Thyroid gland (tissue), 4 donors: Measurements from ENCODE around the gene PLS3. TPM values are rescaled to one million over a fixed set of nuclear protein-coding genes. Genes with fewer than 3 reads are reported as not detected.
A peak's percentile ranks its signal among the peaks of the same experiment; 100 is the strongest.

Experiments used
- DNase-seq, 2 donors: peaks; one replicate each; pipeline ENCODE4 v3.0.0-alpha.2; 2019
- H3K27ac ChIP-seq, 3 donors: fragments of 200-600 bp; sonication (generic); 1 replicate in 2 of 3; 2 replicates in 1 of 3; pipeline ENCODE4 v1.5.1; 2016 to 2019; ENCODE audit warnings: mild to moderate bottlenecking in 1 of 3, moderate library complexity in 1 of 3
- H3K27me3 ChIP-seq: fragments of 200-600 bp; sonication (generic); one replicate; pipeline ENCODE4 v1.5.1; 2019
- H3K36me3 ChIP-seq, 2 donors: fragments of 200-600 bp; sonication (generic); one replicate each; pipeline ENCODE4 v1.5.1; 2016 to 2019
- H3K4me1 ChIP-seq, 2 donors: fragments of 200-600 bp; sonication (generic); one replicate each; pipeline ENCODE4 v1.5.1; 2017 to 2019
- H3K4me3 ChIP-seq, 3 donors: fragments of 200-600 bp; sonication (generic); replicated peaks in 1 of 3; 1 replicate in 2 of 3; 2 replicates in 1 of 3; pipeline ENCODE4 v1.5.1; 2016; ENCODE audit warnings: mild to moderate bottlenecking in 1 of 3
- H3K9me3 ChIP-seq: fragments of 200-600 bp; sonication (generic); one replicate; pipeline ENCODE4 v1.5.1; 2017
- CTCF ChIP-seq, 6 experiments: fragments of 200-600 bp in 3 of 6; fragments of 450-650 bp in 3 of 6; sonication (generic) in 3 of 6; IDR thresholded peaks; one replicate each; pipeline ENCODE4 v1.5.1; 2016 to 2019; ENCODE audit warnings: antibody characterized with exemption in 6 of 6, mild to moderate bottlenecking in 2 of 6, inconsistent platforms in 1 of 6, moderate library complexity in 1 of 6
- POLR2A ChIP-seq, 2 donors: fragments of 450-650 bp; IDR thresholded peaks; one replicate each; pipeline ENCODE4 v1.6.1; 2017; ENCODE audit warnings: antibody characterized with exemption in 2 of 2, mild to moderate bottlenecking in 2 of 2, moderate library complexity in 1 of 2
- WGBS, 2 donors: methylation state at CpG; one replicate each; pipeline ENCODE4 v1.1.5; 2017; 5-methylcytosine and 5-hydroxymethylcytosine counted together
- intact Hi-C: fragments of 100-400 bp; cut with DNase I; formaldehyde crosslinking; loops from one replicate; pipeline ENCODE4 v1.15.1; 2023
- total RNA-seq, 4 donors: library from RNA; depleted of rRNA; stranded (reverse); fragments of >200 nt; gene quantifications; one replicate each; pipeline ENCODE4 v1.2.3, GENCODE V29; 2016

Gene PLS3
- 100 to 1,000 TPM; 238 to 366 (median 300) TPM for total RNA-seq

GRCh38 chrX:115560978-115561604 is at the start of gene PLS3:
Gene PLS3, plus strand, starts transcription at chrX:115561174. Its CDS starts 49,077 bp downstream, at chrX:115610251.
- intact Hi-C loops = no loop called here
- H3K4me1 ChIP-seq = peaks cover 0 to 12% of the 10 kb centered on the region in 2 donors
- no peaks in the 10 kb centered on the region for H3K9me3 ChIP-seq
- H3K27ac ChIP-seq = peak within 1 kb of the TSS; percentile 92 to 97 (median 97)
- peak within 1 kb of the TSS; percentile 39 to 50 (median 45) for H3K4me3 ChIP-seq
- no peaks in the 10 kb centered on the region for H3K27me3 ChIP-seq
- no peaks in the 10 kb centered on the region for H3K36me3 ChIP-seq
- DNase-seq = peak; percentile 84
- 0 to 3% methylated on average over 6 to 18 of the region's 40 CpGs for WGBS, 2 donors
- no peak for TF ChIP-seq CTCF (IDR thresholded peaks at IDR 0.05)
- TF ChIP-seq POLR2A (IDR thresholded peaks at IDR 0.05) = peak in 1 of 2 donors; percentile 89

DNA sequence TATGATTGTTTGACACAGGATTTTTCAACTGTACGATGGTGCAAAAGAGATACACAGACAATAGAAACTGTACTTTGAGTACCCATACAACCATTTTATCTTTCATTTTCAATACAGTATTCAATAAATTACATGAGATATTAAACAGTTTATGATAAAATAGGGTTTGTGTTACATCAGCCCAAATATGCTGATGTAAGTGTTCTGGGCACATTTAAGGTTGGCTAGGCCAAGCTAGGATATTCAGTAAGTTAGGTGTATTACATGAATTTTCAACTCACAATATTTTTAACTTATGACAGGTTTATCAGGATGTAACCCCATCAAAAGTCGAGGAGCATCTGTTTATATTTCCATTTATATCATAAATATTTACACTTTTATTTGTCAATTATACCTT is 42.9 kb upstream of the PLS3 start:
- Histone ChIP-seq H3K4me1 (no peaks in the 10 kb centered on the region), H3K36me3 (no peaks in the 10 kb centered on the region), H3K27me3 (no peaks in the 10 kb centered on the region), H3K9me3 (no peaks in the 10 kb centered on the region), H3K27ac (no peak overlapping the region), H3K4me3 (no peak overlapping the region)
- WGBS, 2 donors = 82 to 86% methylated on average over 2 of the region's 2 CpGs
- DNase-seq = no peak
- intact Hi-C loops = no loop called here
- TF ChIP-seq CTCF (IDR thresholded peaks at IDR 0.05) (no peak), POLR2A (IDR thresholded peaks at IDR 0.05) (no peak)

DNA sequence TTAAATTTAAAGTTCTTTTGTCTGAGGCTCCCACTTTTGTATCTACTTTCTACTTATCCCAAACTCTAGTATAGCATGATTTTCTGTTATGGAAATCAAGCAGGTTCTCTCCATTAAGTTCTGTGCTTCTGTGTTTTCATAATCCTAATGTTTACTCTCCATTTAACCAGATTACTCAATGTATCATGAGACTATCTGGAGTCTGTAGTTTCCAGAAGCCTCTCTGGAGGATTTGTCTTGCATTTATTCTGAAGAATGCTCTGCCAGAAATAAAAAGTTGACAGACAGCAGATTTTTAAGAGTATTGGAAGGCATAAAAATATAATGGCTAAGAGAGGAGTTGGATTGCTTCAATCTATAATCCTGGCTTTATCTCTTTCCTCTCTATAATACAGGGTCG is 39.2 kb upstream of the PLS3 start:
- H3K27me3 ChIP-seq = no peaks in the 10 kb centered on the region
- DNase-seq = no peak
- H3K36me3 ChIP-seq = no peaks in the 10 kb centered on the region
- H3K9me3 ChIP-seq = no peaks in the 10 kb centered on the region
- WGBS, 2 donors = 42 to 60% methylated on average over 1 of the region's 1 CpG
- no peak for TF ChIP-seq POLR2A (IDR thresholded peaks at IDR 0.05)
- no peak for TF ChIP-seq CTCF (IDR thresholded peaks at IDR 0.05)
- H3K4me3 ChIP-seq = no peak overlapping the region
- intact Hi-C loops = no loop called here
- H3K27ac ChIP-seq = no peak overlapping the region
- H3K4me1 ChIP-seq = no peaks in the 10 kb centered on the region

- Histone ChIP-seq H3K27ac (no peak overlapping the region), H3K36me3 (no peaks in the 10 kb centered on the region), H3K4me3 (no peak overlapping the region), H3K4me1 (no peaks in the 10 kb centered on the region), H3K9me3 (no peaks in the 10 kb centered on the region), H3K27me3 (no peaks in the 10 kb centered on the region)
- intact Hi-C loops = no loop called here
- DNase-seq = no peak
- TF ChIP-seq CTCF (IDR thresholded peaks at IDR 0.05) (no peak), POLR2A (IDR thresholded peaks at IDR 0.05) (no peak)
Observed at GRCh38 chrX:115522952-115523351, 38.0 kb upstream of the PLS3 start.

GRCh38 chrX:115525486-115525885 is 35.5 kb upstream of the PLS3 start:
- Histone ChIP-seq H3K27ac (no peak overlapping the region), H3K4me3 (no peak overlapping the region), H3K27me3 (no peaks in the 10 kb centered on the region), H3K9me3 (no peaks in the 10 kb centered on the region), H3K36me3 (no peaks in the 10 kb centered on the region), H3K4me1 (no peaks in the 10 kb centered on the region)
- WGBS, 2 donors = 51% methylated on average over 5 to 6 of the region's 7 CpGs
- intact Hi-C loops = no loop called here
- TF ChIP-seq POLR2A (IDR thresholded peaks at IDR 0.05) = no peak
- DNase-seq = peak; percentile 74 to 76
